Measurements from ENCODE around the gene CSNK1G1. TPM values are rescaled to one million over a fixed set of nuclear protein-coding genes. Genes with fewer than 3 reads are reported as not detected.

CSNK1G1 gene
- total and polyA plus RNA-seq, 2 of the 8 experiments (the other 6 are each of a cell fraction or from before 2014, with no cell fraction given): 6.0 to 12.9 TPM

DNA sequence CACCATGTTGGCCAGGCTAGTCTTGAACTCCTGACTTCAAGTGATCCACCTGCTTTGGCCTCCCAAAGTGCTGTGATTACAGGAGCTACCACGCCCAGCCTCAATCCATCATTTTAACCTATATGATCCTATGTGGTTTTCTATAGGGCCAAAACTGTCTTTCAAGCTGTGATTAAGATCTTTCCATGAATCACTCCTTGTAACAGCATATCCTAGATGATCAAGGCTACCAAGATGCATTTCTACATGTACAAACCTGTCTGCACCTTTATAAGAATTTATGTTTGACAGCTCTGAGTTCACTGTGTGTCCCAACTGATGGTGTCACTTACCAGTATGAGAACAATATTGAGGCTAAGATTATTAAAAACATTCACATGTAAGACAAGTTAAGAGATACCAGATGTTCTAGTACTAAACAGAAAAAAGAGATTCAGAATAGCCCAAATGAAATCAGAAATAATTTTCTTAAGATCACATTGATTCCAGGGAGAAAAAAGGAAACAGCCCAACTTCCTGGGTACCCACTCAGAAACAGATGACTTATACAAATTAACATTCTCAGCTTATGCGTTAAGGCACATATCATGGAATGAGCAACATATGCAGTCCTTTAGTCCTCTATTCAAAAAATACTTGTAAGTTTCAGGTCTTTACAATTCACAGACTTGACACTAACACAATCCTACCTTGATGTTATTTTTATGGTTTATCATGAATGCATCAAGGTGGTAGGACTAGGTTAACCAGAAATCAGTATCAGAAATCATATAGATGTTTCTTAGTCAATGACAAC lies 168.4 kb downstream of the CSNK1G1 start:
- H4K20me1 ChIP-seq (replicated peaks in 1 of 2; ENCODE audit: control insufficient read depth in 1 of 2, insufficient read depth in 2 of 2, low read length in 2 of 2): peaks cover 0 to 2% of the 10 kb centered on the region in 2 experiments
- H2BK20ac ChIP-seq (ENCODE audit: low read length): no peak overlapping the region
- H3K9ac ChIP-seq (replicated peaks in 1 of 4; ENCODE audit: extremely low read depth in 1 of 4, low read depth in 3 of 4, low read length in 3 of 4): no peak overlapping the region
- no peak overlapping the region for H2AK5ac ChIP-seq (ENCODE audit: low read depth, low read length)
- no peaks in the 10 kb centered on the region for H3K27me3 ChIP-seq (replicated peaks in 1 of 4; ENCODE audit: control insufficient read depth in 3 of 4, extremely low read depth in 1 of 4, insufficient read depth in 3 of 4, low read length in 3 of 4)
- ChIA-PET POLR2A (ENCODE audit: partially characterized antibody) (interaction anchor here (0.6 kb wide), 2 partner anchors 24 to 834 kb away, joined by 3 to 6 read pairs; partner anchors contain the start of gene PPIB), CTCF (ENCODE audit: partially characterized antibody) (interaction anchor here (0.6 to 1.5 kb wide), 7 partner anchors 8 to 192 kb away, joined by 3 to 5 read pairs (median 3); no protein-coding TSS in a partner anchor)
- FAIRE-seq (no peak), DNase-seq (ENCODE audit: low read depth in 1 of 2, low spot score in 2 of 2) (no peak)
- H3K79me2 ChIP-seq (ENCODE audit: control insufficient read depth in 1 of 2, insufficient read depth in 2 of 2, low read length in 2 of 2): no peaks in the 10 kb centered on the region
- no peak overlapping the region for H3K18ac ChIP-seq (ENCODE audit: extremely low read depth, low read length)
- H3K4me3 ChIP-seq (ENCODE audit: extremely low read depth in 1 of 4, insufficient read depth in 2 of 4, low read depth in 3 of 4, low read length in 4 of 4): no peak overlapping the region
- H3K56ac ChIP-seq (replicated peaks; ENCODE audit: insufficient read length, low read depth, low read length): no peak overlapping the region
- H3K23ac ChIP-seq (ENCODE audit: insufficient read length): no peak overlapping the region
- no peak overlapping the region for H3K4ac ChIP-seq (replicated peaks; ENCODE audit: insufficient read length, low read depth, low read length)
- no peak overlapping the region for H4K5ac ChIP-seq (ENCODE audit: insufficient read length, low read depth, low read length)
- no peak overlapping the region for H2BK12ac ChIP-seq (ENCODE audit: low read depth, low read length)
- H4K8ac ChIP-seq (ENCODE audit: extremely low read depth, insufficient read depth, low read length): no peak overlapping the region
- no peaks in the 10 kb centered on the region; the same call in 1 of the 2 replicates for H3K79me1 ChIP-seq (ENCODE audit: low read depth, low read length)
- TF ChIP-seq BRCA1 (IDR thresholded peaks at IDR 0.05; ENCODE audit: low read depth, low read length) (no peak), ASH2L (IDR thresholded peaks at IDR 0.05; ENCODE audit: low read length) (no peak)
- no peaks in the 10 kb centered on the region for H3K4me1 ChIP-seq (replicated peaks in 1 of 4; ENCODE audit: control insufficient read depth in 3 of 4, insufficient read depth in 4 of 4, low read length in 3 of 4)
- H4K91ac ChIP-seq (replicated peaks; ENCODE audit: insufficient read length, low read length): no peak overlapping the region
- H2AFZ ChIP-seq (ENCODE audit: low read length): no peak overlapping the region
- peaks cover 0 to 4% (median 0%) of the 10 kb centered on the region in 4 experiments; a peak in 1 of 8 replicates for H3K36me3 ChIP-seq (ENCODE audit: control insufficient read depth in 2 of 4, insufficient read depth in 4 of 4, low read length in 3 of 4)
- no peak overlapping the region for H3K27ac ChIP-seq (ENCODE audit: low read depth, low read length)
- H3K14ac ChIP-seq (ENCODE audit: insufficient read length): no peak overlapping the region
- H3K4me2 ChIP-seq (ENCODE audit: insufficient read depth in 1 of 2, low read depth in 2 of 2, low read length in 2 of 2): no peak overlapping the region
- no peak overlapping the region for H2BK5ac ChIP-seq (ENCODE audit: low read depth, low read length)
- WGBS, 2 experiments (ENCODE audit: extremely low coverage in 1 of 2, insufficient coverage in 1 of 2, insufficient read length in 1 of 2, insufficient replicate concordance in 2 of 2, low coverage in 1 of 2, low lambda C conversion rate in 2 of 2, missing lambda C conversion rate in 1 of 2): 97% methylated on average over 2 of the region's 2 CpGs; no CpG with 5 or more reads in 1 of the 2 experiments
- H2BK120ac ChIP-seq (replicated peaks; ENCODE audit: low read depth, low read length): no peak overlapping the region
- no peaks in the 10 kb centered on the region for H3K23me2 ChIP-seq (ENCODE audit: low read depth, low read length)
- H2BK15ac ChIP-seq (ENCODE audit: low read length): no peak overlapping the region
- no peaks in the 10 kb centered on the region for H3K9me3 ChIP-seq (ENCODE audit: insufficient read depth in 2 of 2, low read depth in 1 of 2, low read length in 1 of 2)
